DLD1 (cell line): Measurements from ENCODE around the gene ZNF253.
"Not testable (repeated sequence)": the region's sequence is repeated elsewhere in the genome, so short reads cannot be mapped to it uniquely, and the experiment has no call there.

Experiments used
- in situ Hi-C: cut with HindIII; loops from 2 replicates; pipeline ENCODE4 v1.10.0; 2017; ENCODE audit warnings: low sequenced_read_pairs

Gene ZNF253

DNA sequence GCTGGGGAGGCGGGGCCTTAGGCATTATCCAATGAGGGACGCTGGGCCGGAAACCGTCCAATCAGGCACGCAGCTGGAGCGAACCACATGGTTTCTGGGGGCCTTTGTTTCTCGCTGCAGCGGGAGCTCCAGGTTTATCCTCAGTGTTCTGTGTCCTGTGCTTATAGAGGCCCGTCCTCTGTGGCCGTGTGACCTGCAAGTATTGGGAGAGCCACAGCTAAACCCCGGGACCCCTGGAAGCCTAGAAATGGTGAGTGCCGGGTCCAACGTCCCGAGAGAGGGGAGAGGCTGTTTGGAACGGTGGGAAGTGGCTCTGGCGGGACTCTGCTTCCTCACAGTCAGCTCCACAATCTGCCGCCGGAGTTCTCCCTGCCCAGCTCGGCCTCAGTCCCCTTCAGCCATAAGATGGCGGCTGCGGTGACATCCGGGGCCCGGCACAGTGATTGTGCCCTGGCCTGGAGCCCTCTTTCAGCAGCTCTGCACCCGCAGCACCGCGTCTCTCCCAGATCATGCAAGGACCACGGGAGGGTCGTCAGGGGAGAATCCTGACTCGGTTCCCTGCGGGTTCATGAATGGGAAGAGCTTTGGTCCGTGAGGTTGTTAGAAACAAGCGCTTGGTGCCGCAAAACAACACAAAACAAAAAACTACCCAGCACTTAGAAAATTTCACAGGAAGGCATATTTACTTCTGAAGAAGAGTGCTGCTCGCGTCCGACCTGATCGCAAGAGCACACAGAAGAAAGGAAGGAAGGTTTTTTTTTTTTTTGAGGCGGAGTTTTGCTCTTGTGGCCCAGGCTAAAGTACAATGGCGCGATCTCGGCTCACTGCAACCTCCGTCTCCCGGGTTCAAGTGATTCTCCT, at the start of gene ZNF253:
ZNF253 (plus strand) TSS at position 133 of the 861 bp plus-strand sequence; CDS start at position 248, 115 bp downstream.
- in situ Hi-C loops = no loop called here

- in situ Hi-C loops = no loop called here
Observed at GRCh38 chr19:19816679-19817078, 49.0 kb upstream of the ZNF253 start.

- in situ Hi-C loops = no loop called here
Observed at GRCh38 chr19:19817357-19817756, 48.3 kb upstream of the ZNF253 start.

- in situ Hi-C loops = no loop called here
Observed at GRCh38 chr19:19820774-19821320, 44.8 kb upstream of the ZNF253 start.

DNA sequence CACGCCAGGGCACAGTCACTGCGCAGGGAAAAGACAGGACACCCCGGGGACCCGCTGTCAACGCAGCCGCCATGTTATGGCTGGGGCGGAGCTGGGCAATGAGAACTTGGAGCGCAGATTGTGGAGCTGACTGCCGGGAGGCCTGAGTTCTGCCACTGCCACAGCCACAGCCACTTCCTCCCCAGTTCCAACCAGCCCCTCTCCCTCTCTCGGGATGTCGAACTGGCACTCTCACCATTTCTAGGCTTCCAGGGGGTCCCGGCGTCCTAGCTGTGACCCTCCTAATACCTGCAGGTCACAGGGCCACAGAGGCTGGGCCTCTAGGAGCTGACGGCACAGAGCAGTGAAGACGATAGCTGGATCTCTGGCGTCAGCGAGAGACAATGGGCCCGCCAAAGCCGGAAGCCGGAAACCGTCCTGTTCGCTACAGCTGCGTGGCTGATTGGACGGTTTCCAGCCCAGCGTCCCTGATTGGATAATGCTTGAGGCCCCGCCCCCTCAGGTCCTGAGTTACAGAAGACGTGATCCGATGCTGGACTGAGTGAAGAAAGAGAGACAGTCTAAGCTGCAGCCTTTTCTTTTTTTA, 44.2 kb upstream of the ZNF253 start, which contains the start of gene ZNF506:
ZNF506 (minus strand) TSS at position 385 of the 586 bp plus-strand sequence; CDS start at position 238, 147 bp downstream.
- in situ Hi-C loops = no loop called here

- in situ Hi-C loops = not testable (repeated sequence)
Observed at GRCh38 chr19:19821976-19822375, 43.7 kb upstream of the ZNF253 start.

- in situ Hi-C loops = no loop called here
Observed at GRCh38 chr19:19823916-19824315, 41.8 kb upstream of the ZNF253 start.

DNA sequence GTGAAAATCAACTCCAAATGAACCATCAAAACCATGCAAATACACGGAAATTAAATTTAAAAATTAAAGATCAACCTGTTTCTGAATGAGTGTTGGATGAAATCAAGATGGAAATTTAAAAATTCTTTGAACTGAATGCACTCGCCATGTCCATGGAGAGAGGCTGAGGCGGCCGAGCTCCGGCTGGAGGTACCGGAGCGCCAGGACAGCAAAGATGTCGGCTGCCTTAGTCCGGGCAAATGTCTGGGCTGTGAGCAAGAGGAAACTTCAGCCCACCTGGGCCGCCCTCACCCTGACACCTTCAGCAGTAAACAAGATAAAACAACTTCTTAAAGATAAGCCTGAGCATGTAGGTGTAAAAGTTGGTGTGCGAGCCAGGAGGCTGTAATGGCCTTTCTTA, 38.8 kb upstream of the ZNF253 start:
- in situ Hi-C loops = no loop called here

- in situ Hi-C loops = no loop called here
Observed at GRCh38 chr19:19835560-19836038, 30.1 kb upstream of the ZNF253 start.

DNA sequence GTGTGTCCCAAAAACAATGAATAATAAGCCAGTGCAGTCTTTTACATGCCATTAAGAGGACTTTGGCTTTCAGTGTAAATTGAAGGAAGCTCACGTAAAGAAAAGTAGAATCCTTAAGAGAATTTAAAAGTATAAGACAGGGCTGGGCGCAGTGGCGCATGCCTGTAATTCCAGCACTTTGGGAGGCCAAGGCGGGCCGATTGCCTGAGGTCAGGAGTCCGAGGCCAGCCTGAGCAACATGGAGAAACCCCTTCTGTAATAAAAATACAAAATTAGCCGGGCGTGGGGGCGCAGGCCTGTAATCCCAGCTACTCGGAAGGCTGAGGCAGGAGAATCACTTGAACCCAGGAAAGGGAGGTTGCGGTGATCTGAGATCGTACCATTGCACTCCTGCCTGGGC, 17.9 kb upstream of the ZNF253 start:
- in situ Hi-C loops = no loop called here

GRCh38 chr19:19849056-19849455, 16.6 kb upstream of the ZNF253 start:
- in situ Hi-C loops = no loop called here

GRCh38 chr19:19851740-19852139, 13.9 kb upstream of the ZNF253 start:
- in situ Hi-C loops = not testable (repeated sequence)

GRCh38 chr19:19858751-19859150, 6.9 kb upstream of the ZNF253 start:
- in situ Hi-C loops = no loop called here

DNA sequence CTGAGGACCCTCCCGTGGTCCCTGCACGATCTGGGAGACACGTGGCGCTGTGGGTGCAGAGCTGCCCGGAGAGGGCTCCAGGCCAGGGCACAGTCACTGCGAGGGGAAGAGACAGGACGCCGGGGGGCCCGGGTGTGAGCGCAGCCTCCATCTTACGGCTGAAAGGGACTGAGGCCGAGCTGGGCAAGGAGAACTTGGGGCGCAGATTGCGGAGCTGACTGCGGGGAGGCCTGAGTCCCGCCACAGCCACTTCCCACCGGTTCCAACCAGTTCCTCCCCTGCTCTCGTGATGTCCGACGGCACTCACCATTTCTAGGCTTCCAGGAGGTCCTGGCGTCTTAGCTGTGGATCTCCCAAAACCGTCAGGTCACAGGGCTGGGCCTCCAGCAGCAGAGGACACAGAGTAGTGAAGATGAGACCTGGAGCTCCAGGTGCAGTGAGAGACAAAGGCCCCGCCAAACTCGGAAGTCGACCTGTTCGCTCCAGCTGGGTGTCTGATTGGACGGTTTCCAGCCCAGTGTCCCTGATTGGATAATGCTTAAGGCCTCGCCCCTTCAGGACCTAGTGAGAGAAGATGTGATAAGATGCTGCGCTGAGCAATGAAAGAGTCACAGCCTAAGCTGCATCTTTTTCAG, 4.8 kb upstream of the ZNF253 start:
- in situ Hi-C loops = no loop called here

DNA sequence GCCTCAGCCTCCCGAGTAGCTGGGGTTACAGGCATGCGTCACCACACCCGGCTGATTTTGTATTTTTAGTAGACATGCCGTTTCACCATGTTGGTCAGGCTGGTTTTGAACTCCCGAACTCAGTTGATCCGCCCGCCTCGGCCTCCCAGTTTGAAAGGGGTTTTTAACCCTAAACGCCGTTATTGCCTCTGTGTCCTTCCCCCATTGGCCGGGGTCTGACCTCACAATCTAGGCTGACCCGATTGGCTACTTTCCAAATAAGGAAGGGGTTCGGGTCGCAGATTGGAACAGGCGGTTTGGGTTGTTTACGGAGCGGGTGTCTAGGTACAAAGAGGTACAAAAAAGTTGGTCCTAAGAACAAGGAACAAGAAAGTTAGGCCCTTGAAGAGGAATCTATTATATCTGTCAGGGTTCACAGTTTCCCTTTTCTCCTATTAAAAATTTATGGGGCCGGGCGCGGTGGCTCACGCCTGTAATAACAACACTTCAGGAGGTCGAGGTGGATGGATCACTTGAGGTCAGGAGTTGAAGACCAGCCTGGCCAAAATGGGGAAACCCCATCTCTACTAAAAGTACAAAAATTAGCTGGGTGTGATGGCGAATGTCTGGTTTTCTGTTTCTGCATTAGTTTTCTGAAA, 1.0 kb downstream of the ZNF253 start:
- in situ Hi-C loops = no loop called here

- in situ Hi-C loops = not testable (repeated sequence)
Observed at GRCh38 chr19:19870086-19870485, 4.4 kb downstream of the ZNF253 start.

- in situ Hi-C loops = no loop called here
Observed at GRCh38 chr19:19871932-19872331, 6.2 kb downstream of the ZNF253 start.

DNA sequence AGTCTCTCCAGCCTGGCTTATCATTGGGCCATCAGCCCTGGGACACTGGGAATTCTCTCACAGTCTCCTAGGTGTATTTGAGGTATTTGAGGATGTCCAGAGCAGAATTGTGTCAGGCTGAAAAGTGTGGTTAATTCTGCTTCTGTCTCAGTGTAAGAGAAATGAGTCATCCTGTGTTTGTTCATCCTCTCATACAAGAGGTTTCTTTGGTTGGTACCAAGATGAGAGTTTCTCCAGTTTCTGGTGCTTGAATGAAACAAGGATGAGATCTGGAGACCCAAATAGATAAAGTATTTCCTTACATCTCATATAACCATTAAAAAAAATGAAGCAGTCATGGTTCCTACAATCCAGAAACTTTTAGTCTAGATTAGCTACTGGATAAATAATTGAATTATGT, 7.7 kb downstream of the ZNF253 start:
- in situ Hi-C loops = no loop called here

DNA sequence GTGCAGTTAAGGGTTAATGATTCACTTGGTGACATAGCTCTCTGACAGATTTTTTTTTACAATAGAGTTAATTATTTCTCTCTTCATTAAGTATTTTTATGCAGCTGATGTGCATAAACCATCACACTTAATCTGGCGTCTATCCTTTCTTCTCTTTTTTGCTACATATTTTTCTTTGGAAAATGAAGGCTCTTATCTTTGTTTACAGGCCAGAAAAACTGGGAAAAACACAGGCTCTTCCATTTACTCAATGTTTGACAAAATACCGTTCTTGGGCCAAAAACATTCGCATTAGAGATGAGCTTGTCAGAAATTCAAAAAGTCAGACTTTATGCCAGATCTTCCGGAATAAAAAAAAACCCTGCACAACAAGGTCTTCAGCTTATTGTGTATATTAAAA, 12.0 kb downstream of the ZNF253 start:
- in situ Hi-C loops = no loop called here

DNA sequence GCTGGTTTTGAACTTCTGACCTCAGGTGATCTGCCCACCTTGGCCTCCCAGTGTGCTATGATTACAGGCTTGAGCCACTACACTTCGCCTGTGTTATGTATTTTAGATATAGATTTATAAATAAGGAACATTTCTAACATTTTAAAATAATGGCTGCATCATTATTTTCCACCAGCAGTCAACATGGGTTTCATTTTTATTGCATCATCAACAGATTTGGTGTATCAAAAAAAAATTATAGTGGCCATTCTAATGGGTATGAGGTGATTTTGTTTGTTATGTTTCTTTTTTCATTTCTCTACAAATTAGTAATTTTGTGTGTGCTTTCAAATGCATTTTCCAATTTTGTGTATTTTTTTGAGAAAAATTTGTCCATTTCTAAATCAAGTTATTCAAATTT, 18.9 kb downstream of the ZNF253 start:
- in situ Hi-C loops = no loop called here
